NB4 (cell line): ENCODE results near the gene FXYD5.

ENCODE experiments used
- CTCF ChIP-seq: IDR thresholded peaks from one replicate; pipeline ENCODE4 v1.5.1; 2012; ENCODE audit warnings: low read depth, low read length
- MAX ChIP-seq: IDR thresholded peaks from 2 replicates; pipeline ENCODE4 v1.6.1; 2011; ENCODE audit warnings: low read depth, low read length
- MYC ChIP-seq: IDR thresholded peaks from 2 replicates; pipeline ENCODE4 v1.6.1; 2011; ENCODE audit warnings: low read depth, low read length
- POLR2A ChIP-seq: IDR thresholded peaks from 2 replicates; pipeline ENCODE4 v1.6.1; 2011; ENCODE audit warnings: mild to moderate bottlenecking; ENCODE audit not compliant: insufficient read length; ENCODE audit errors: extremely low read depth

GRCh38 chr19:35150445-35150844 lies 4.1 kb upstream of the FXYD5 start:
- TF ChIP-seq POLR2A = no peak
- no peak for TF ChIP-seq CTCF
- no peak for TF ChIP-seq MAX
- TF ChIP-seq MYC = no peak
